Measurements from ENCODE around the gene COL16A1. TPM values are rescaled to one million over a fixed set of nuclear protein-coding genes. Genes with fewer than 3 reads are reported as not detected.

The COL16A1 gene
- total and polyA plus RNA-seq, 2 of the 13 experiments (the other 11 are each of a cell fraction or from before 2014, with no cell fraction given), result 4.3 to 12.2 TPM

- TF ChIP-seq ZNF280B (CRISPR knock-in tag; IDR thresholded peaks at IDR 0.05; ENCODE audit: borderline replicate concordance), result peak; percentile 91
- no peak for TF ChIP-seq ZNF782 (CRISPR knock-in tag; IDR thresholded peaks at IDR 0.05; ENCODE audit: borderline replicate concordance)
- no peak for TF ChIP-seq NFIC (IDR thresholded peaks at IDR 0.05; ENCODE audit: low read length)
- TF ChIP-seq, protein P1, sequence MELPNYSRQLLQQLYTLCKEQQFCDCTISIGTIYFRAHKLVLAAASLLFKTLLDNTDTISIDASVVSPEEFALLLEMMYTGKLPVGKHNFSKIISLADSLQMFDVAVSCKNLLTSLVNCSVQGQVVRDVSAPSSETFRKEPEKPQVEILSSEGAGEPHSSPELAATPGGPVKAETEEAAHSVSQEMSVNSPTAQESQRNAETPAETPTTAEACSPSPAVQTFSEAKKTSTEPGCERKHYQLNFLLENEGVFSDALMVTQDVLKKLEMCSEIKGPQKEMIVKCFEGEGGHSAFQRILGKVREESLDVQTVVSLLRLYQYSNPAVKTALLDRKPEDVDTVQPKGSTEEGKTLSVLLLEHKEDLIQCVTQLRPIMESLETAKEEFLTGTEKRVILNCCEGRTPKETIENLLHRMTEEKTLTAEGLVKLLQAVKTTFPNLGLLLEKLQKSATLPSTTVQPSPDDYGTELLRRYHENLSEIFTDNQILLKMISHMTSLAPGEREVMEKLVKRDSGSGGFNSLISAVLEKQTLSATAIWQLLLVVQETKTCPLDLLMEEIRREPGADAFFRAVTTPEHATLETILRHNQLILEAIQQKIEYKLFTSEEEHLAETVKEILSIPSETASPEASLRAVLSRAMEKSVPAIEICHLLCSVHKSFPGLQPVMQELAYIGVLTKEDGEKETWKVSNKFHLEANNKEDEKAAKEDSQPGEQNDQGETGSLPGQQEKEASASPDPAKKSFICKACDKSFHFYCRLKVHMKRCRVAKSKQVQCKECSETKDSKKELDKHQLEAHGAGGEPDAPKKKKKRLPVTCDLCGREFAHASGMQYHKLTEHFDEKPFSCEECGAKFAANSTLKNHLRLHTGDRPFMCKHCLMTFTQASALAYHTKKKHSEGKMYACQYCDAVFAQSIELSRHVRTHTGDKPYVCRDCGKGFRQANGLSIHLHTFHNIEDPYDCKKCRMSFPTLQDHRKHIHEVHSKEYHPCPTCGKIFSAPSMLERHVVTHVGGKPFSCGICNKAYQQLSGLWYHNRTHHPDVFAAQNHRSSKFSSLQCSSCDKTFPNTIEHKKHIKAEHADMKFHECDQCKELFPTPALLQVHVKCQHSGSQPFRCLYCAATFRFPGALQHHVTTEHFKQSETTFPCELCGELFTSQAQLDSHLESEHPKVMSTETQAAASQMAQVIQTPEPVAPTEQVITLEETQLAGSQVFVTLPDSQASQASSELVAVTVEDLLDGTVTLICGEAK (IDR thresholded peaks at IDR 0.05), result no peak
- TF ChIP-seq, protein P1 (CRISPR knock-in tag; IDR thresholded peaks at IDR 0.05), result peak; percentile 34; the same call in 1 of the 2 replicates
- TF ChIP-seq MEIS2 (CRISPR knock-in tag; IDR thresholded peaks at IDR 0.05), result peak; percentile 71
- no peak for TF ChIP-seq PAF1 (CRISPR knock-in tag; IDR thresholded peaks at IDR 0.05)
- no peak for TF ChIP-seq ZNF749 (CRISPR knock-in tag; IDR thresholded peaks at IDR 0.05; ENCODE audit: borderline replicate concordance)
- peak; percentile 92 for TF ChIP-seq SRSF1 (optimal IDR thresholded peaks at IDR 0.05; ENCODE audit: low read depth, low read length)
- no peak for TF ChIP-seq DDIT3 (CRISPR knock-in tag; IDR thresholded peaks at IDR 0.05)
- peak; percentile 85; the same call in 1 of the 2 replicates for TF ChIP-seq MTA1 (CRISPR knock-in tag; IDR thresholded peaks at IDR 0.05; ENCODE audit: borderline replicate concordance)
- 0 out of 2 replicates have a peak, but pooled peaks have one; percentile 27 for TF ChIP-seq HNRNPL (IDR thresholded peaks at IDR 0.05; ENCODE audit: low read depth, low read length)
- no peak for TF ChIP-seq SIX4 (CRISPR knock-in tag; IDR thresholded peaks at IDR 0.05)
- TF ChIP-seq DRAP1 (CRISPR knock-in tag; IDR thresholded peaks at IDR 0.05), result peak; percentile 91
- TF ChIP-seq ZNF569 (CRISPR knock-in tag; IDR thresholded peaks at IDR 0.05; ENCODE audit: borderline replicate concordance), result peak; percentile 83; the same call in 1 of the 2 replicates
- peak; percentile 81 for TF ChIP-seq KLF6 (CRISPR knock-in tag; IDR thresholded peaks at IDR 0.05)
These were observed 11.5 kb upstream of the COL16A1 start (continued) for GRCh38 chr1:31715087-31715872.
